GM18870 (cell line): Measurements from ENCODE around the gene MBOAT7.
"Not testable (repeated sequence)": the region's sequence is repeated elsewhere in the genome, so short reads cannot be mapped to it uniquely, and the experiment has no call there.

Source experiments
- ATAC-seq: cut with Tn5 transposase; IDR thresholded peaks from one replicate; pipeline ENCODE4 v1.9.1; 2021; ENCODE audit warnings: moderate library complexity; ENCODE audit not compliant: unreplicated experiment

The MBOAT7 gene

GRCh38 chr19:54190503-54191010 is 1.2 kb upstream of the MBOAT7 start:
- peak; percentile 35 for ATAC-seq

- peak; percentile 63 for ATAC-seq
Measured at GRCh38 chr19:54189735-54190502, 539 bp upstream of the MBOAT7 start.

GRCh38 chr19:54188215-54188871 is 1.0 kb downstream of the MBOAT7 start:
- no peak for ATAC-seq

GRCh38 chr19:54186934-54187381 is 2.4 kb downstream of the MBOAT7 start:
- no peak for ATAC-seq

- ATAC-seq, result no peak
Measured at GRCh38 chr19:54186351-54186750, 3.0 kb downstream of the MBOAT7 start.

- no peak for ATAC-seq
Measured at GRCh38 chr19:54183431-54183830, 5.9 kb downstream of the MBOAT7 start.

- not testable (repeated sequence) for ATAC-seq
Measured at GRCh38 chr19:54181894-54182293, 7.5 kb downstream of the MBOAT7 start.

- no peak for ATAC-seq
Measured at GRCh38 chr19:54180691-54181091, 8.7 kb downstream of the MBOAT7 start.

GRCh38 chr19:54179921-54180461 is 9.4 kb downstream of the MBOAT7 start:
- ATAC-seq, result no peak

GRCh38 chr19:54179262-54179852 is 10.0 kb downstream of the MBOAT7 start:
- ATAC-seq, result no peak

GRCh38 chr19:54178581-54179261 is 10.7 kb downstream of the MBOAT7 start:
- no peak for ATAC-seq

GRCh38 chr19:54173951-54174834 is 15.2 kb downstream of the MBOAT7 start:
- ATAC-seq, result no peak

- ATAC-seq, result no peak
Measured at GRCh38 chr19:54173359-54173699, 16.1 kb downstream of the MBOAT7 start.

GRCh38 chr19:54172471-54173358 is 16.7 kb downstream of the MBOAT7 start, which contains the start of gene TMC4:
TSS of gene TMC4 (minus strand) at chr19:54173160. CDS start at chr19:54173117, 43 bp downstream.
- no peak for ATAC-seq

- not testable (repeated sequence) for ATAC-seq
Measured at GRCh38 chr19:54171736-54172431, 17.5 kb downstream of the MBOAT7 start.

- ATAC-seq, result no peak
Measured at GRCh38 chr19:54169149-54169740, 20.1 kb downstream of the MBOAT7 start.

GRCh38 chr19:54168174-54168917 is 21.0 kb downstream of the MBOAT7 start:
- ATAC-seq, result no peak
